Activated naive CD8-positive, alpha-beta T cell treated with anti-CD3 and anti-CD28 coated beads, Interleukin-2, amount 10 ng/mL, durations not matched to agents 7 days and 5 days (primary cell): ENCODE data around the gene CFAP45. TPM values are rescaled to one million over a fixed set of nuclear protein-coding genes. Genes with fewer than 3 reads are reported as not detected.
A peak's percentile ranks its signal among the peaks of the same experiment; 100 is the strongest.
"Not testable (repeated sequence)": the region's sequence is repeated elsewhere in the genome, so short reads cannot be mapped to it uniquely, and the experiment has no call there.

Experiments used
- ATAC-seq: fragments of 150-1000 bp; cut with Tn5 transposase; one replicate; pipeline ENCODE4 v1.10.0; 2021; ENCODE audit warnings: low read depth, moderate library complexity
- POLR2A ChIA-PET: fragments of 350-600 bp; sonication (Branson Sonifier 250); formaldehyde crosslinking; loops from one replicate; lab custom pipeline; 2021; ENCODE audit warnings: antibody characterized with exemption; lab: Charles Lee
- DNase-seq: peaks from one replicate; pipeline ENCODE4 v3.0.0; 2021
- H3K27ac Mint-ChIP-seq: one replicate; pipeline ENCODE4 v1.8.0; 2022; ENCODE audit warnings: mild to moderate bottlenecking, mixed read lengths
- H3K27me3 Mint-ChIP-seq: one replicate; pipeline ENCODE4 v1.8.0; 2022; ENCODE audit warnings: mild to moderate bottlenecking, moderate library complexity, mixed read lengths
- H3K36me3 Mint-ChIP-seq: one replicate; pipeline ENCODE4 v1.8.0; 2021; ENCODE audit warnings: mild to moderate bottlenecking, mixed read lengths
- H3K4me1 Mint-ChIP-seq: one replicate; pipeline ENCODE4 v1.8.0; 2021; ENCODE audit warnings: mixed read lengths
- H3K4me3 Mint-ChIP-seq: one replicate; pipeline ENCODE4 v1.8.0; 2022; ENCODE audit warnings: mild to moderate bottlenecking, moderate library complexity, mixed read lengths
- H3K9me3 Mint-ChIP-seq: one replicate; pipeline ENCODE4 v1.8.0; 2021; ENCODE audit warnings: mixed read lengths
- total RNA-seq, 2 experiments: library from RNA; stranded (reverse); gene quantifications; one replicate each; pipeline ENCODE4 v1.2.3, GENCODE V29; 2021

The CFAP45 gene
- total RNA-seq, 2 experiments from 2014 or later = 1.3 to 1.6 TPM

GRCh38 chr1:159915571-159916241, 15.7 kb upstream of the CFAP45 start:
- H3K4me3 Mint-ChIP-seq = no peak overlapping the region
- H3K27ac Mint-ChIP-seq = peak overlapping the region; percentile 52
- no peak for ATAC-seq

DNA sequence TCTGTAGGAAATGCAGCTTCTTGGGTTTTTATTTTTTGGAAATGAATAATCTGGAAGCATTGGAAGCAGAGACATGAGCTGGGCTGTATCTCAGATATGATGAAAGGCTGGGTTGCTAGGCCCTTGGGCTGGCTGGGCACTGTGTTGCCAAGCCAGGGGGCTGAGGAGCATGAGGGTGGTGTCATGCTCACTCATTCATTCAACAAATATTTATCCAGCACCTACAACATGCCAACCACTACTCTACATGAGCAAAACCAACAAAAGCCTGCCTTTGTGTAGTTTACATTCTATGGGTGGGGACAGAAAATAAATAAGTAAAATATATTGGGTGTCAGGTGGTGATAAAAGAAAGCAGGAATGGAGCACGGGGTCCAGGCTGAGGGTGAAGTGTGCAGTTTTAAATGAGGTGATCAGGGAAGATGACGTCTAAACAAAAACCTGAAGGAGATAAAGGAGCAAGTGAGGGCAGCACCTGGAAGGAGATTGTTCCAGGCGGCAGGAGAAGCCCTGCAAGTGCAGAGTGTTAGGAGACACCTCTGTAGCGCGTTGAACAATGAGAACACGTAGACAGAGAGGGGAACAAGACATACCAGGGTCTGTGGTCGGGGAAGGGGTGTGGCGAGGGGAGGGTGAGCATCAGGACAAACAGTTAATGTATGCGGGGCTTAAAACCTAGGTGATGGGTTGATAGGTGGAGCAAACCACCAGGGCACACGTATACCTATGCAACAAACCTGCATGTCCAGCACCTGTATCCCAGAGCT, 14.5 kb upstream of the CFAP45 start:
- H3K9me3 Mint-ChIP-seq = no peaks in the 10 kb centered on the region
- ATAC-seq (no peak), DNase-seq (no peak)
- H3K36me3 Mint-ChIP-seq = peaks cover 25% of the 10 kb centered on the region
- POLR2A ChIA-PET = interaction anchor here (0.6 to 3.6 kb wide), 2 partner anchors 10 to 467 kb away, joined by 5 to 26 read pairs; partner anchors contain the start of gene TAGLN2
- peaks cover 59% of the 10 kb centered on the region for H3K4me1 Mint-ChIP-seq
- H3K27me3 Mint-ChIP-seq = no peaks in the 10 kb centered on the region
- peak overlapping the region; percentile 14 for H3K27ac Mint-ChIP-seq
- no peak overlapping the region for H3K4me3 Mint-ChIP-seq

More at GRCh38 chr1:159915571-159916241, 15.7 kb upstream of the CFAP45 start:
- POLR2A ChIA-PET = interaction anchor here (3.6 kb wide), 1 partner anchor 9 kb away, joined by 26 read pairs; the partner anchor contains the start of gene TAGLN2
- no peaks in the 10 kb centered on the region for H3K27me3 Mint-ChIP-seq
- peaks cover 56% of the 10 kb centered on the region for H3K4me1 Mint-ChIP-seq
- no peaks in the 10 kb centered on the region for H3K9me3 Mint-ChIP-seq
- no peak for DNase-seq
- H3K36me3 Mint-ChIP-seq = peaks cover 32% of the 10 kb centered on the region

DNA sequence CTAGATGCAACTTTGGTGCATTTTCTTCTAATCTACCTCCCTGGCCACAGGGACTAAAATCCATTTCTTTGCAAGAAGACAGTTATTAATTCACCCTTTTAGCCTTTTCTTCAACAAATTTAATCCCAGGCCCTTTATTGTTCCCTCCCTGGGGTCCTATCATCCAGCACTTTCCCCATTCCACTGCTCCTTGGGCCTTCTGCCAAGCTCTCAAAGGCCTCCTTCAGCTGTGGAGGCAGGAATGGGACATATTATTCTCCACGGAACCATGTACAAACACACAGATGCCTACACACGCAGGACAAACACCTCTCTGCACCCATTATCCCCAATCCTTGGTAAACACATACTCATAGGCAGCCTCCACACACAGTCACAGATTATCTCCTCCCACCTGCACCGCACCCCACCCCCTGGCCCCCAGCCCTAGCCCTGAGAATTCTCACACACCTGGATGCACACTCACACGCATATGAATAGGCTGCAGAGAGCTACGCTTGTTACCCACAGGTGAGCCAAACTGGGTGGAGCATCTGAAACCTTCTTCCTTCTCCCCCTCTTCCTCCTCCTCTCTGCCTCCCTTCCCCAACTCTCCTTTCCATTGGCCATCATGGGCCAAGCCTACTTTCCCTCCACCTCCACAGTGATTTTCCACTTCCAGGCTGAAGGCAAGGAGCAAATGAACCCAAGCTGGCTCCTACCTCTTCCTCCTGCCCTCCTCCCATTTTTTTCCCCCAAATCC, 13.7 kb upstream of the CFAP45 start:
- H3K27me3 Mint-ChIP-seq = no peaks in the 10 kb centered on the region

GRCh38 chr1:159911326-159912070, 11.5 kb upstream of the CFAP45 start:
- H3K4me1 Mint-ChIP-seq = peaks cover 54% of the 10 kb centered on the region
- POLR2A ChIA-PET = interaction anchor here (0.7 to 1.1 kb wide), 3 partner anchors 18 to 314 kb away, joined by 3 read pairs; partner anchors contain the start of gene DUSP23
- H3K27me3 Mint-ChIP-seq = no peaks in the 10 kb centered on the region

More for the DNA sequence above, 13.7 kb upstream of the CFAP45 start:
- H3K36me3 Mint-ChIP-seq = peaks cover 21% of the 10 kb centered on the region
- no peak overlapping the region for H3K4me3 Mint-ChIP-seq
- POLR2A ChIA-PET = interaction anchor here (3.6 kb wide), 1 partner anchor 11 kb away, joined by 26 read pairs; the partner anchor contains the start of gene TAGLN2
- H3K4me1 Mint-ChIP-seq = peaks cover 59% of the 10 kb centered on the region
- DNase-seq = no peak
- no peak for ATAC-seq
- H3K9me3 Mint-ChIP-seq = no peaks in the 10 kb centered on the region
- peak overlapping the region; percentile 55 for H3K27ac Mint-ChIP-seq

DNA sequence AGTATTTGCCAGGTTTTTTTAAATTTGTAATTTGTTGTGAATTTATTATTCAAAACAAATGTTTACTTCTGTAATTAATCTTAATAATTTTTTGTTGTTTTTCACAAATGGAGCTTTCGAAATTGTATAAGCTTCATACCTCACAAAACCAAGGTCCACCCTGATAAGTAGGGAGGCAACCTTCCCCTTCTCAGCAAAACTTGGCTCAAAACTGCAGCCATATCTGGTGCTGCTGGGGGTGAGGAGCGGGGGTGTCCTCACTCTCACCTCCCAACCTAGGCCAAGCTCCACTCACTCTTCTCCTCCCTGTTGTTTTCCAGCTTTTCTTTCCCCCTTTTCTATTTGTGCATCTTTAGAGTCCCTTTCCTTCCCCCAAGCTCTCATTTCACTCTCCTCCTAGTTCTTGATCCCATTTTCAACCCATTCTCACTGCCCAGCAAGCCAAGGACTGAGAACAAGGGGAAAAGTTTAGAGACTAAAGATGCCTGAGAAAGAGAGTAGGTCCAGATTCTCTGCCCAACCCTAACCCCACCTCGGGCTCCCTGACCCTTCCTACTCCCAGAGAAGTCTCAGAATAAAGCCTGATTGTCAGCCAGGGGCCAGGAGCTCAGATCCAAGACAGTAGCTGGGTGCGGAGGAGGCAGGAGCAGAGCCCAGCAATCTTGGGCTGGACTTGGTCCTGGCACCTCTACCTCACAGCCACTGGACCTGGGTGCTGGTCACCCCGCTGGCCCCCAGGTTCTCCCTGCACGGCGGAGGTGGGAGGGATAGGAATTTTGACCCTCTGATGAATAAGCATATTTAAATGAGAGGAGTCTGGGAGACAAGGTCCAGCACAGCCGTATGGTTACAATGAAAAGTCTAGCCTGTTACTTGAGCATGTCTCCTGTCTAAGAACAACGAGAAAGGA, 8.3 kb upstream of the CFAP45 start:
- peaks cover 40% of the 10 kb centered on the region for H3K4me1 Mint-ChIP-seq

More at GRCh38 chr1:159911326-159912070, 11.5 kb upstream of the CFAP45 start:
- Mint-ChIP-seq H3K36me3 (peaks cover 12% of the 10 kb centered on the region), H3K9me3 (no peaks in the 10 kb centered on the region), H3K4me3 (peak overlapping the region; percentile 63), H3K27ac (peak overlapping the region; percentile 90)
- peak; percentile 11 for ATAC-seq
- peak; percentile 48 for DNase-seq

GRCh38 chr1:159906960-159907359, 7.0 kb upstream of the CFAP45 start:
- Mint-ChIP-seq H3K4me3 (no peak overlapping the region), H3K36me3 (peaks cover 6% of the 10 kb centered on the region), H3K4me1 (peaks cover 30% of the 10 kb centered on the region), H3K27me3 (no peaks in the 10 kb centered on the region), H3K27ac (no peak overlapping the region), H3K9me3 (no peaks in the 10 kb centered on the region)
- POLR2A ChIA-PET = interaction anchor here (2.6 kb wide), 1 partner anchor 17 kb away, joined by 11 read pairs; the partner anchor contains the start of gene TAGLN2
- no peak for ATAC-seq
- DNase-seq = no peak

More for the DNA sequence above, 8.3 kb upstream of the CFAP45 start:
- no peak overlapping the region for H3K4me3 Mint-ChIP-seq
- H3K27me3 Mint-ChIP-seq = no peaks in the 10 kb centered on the region
- H3K27ac Mint-ChIP-seq = peak overlapping the region; percentile 6
- H3K9me3 Mint-ChIP-seq = no peaks in the 10 kb centered on the region
- DNase-seq = no peak
- POLR2A ChIA-PET = interaction anchor here (2.6 kb wide), 1 partner anchor 16 kb away, joined by 11 read pairs; the partner anchor contains the start of gene TAGLN2
- peaks cover 6% of the 10 kb centered on the region for H3K36me3 Mint-ChIP-seq
- no peak for ATAC-seq

- not testable (repeated sequence) for H3K36me3 Mint-ChIP-seq, H3K9me3 Mint-ChIP-seq, H3K27me3 Mint-ChIP-seq, H3K27ac Mint-ChIP-seq, ATAC-seq, H3K4me3 Mint-ChIP-seq, H3K4me1 Mint-ChIP-seq, DNase-seq
- POLR2A ChIA-PET = interaction anchor here (0.7 to 1.0 kb wide), 3 partner anchors 9 to 28 kb away, joined by 3 to 6 read pairs (median 3); no protein-coding TSS in a partner anchor
These were observed 4.1 kb upstream of the CFAP45 start for GRCh38 chr1:159904036-159904435.

DNA sequence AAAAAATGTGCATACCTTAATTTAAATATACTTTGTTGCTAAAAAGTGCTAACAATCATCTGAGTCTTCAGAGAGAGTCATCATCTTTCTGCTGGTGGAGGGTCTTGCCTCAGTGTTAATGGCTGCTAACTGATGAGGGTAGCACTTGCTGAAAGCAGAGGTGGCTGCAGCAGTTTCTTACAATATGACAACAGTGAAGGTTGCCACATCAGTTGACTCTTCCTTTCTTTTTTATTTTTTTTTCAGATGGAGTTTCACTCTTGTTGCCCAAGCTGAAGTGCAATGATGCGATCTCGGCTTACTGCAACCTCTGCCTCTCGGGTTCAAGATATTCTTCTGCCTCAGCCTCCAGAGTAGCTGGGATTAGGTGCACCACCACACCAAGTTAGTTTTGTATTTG, 2.6 kb upstream of the CFAP45 start:
- Mint-ChIP-seq H3K27me3 (peaks cover 7% of the 10 kb centered on the region), H3K4me3 (no peak overlapping the region), H3K36me3 (peaks cover 6% of the 10 kb centered on the region), H3K9me3 (no peaks in the 10 kb centered on the region), H3K4me1 (peaks cover 3% of the 10 kb centered on the region), H3K27ac (no peak overlapping the region)
- POLR2A ChIA-PET = no interaction called here
- ATAC-seq (no peak), DNase-seq (no peak)

DNA sequence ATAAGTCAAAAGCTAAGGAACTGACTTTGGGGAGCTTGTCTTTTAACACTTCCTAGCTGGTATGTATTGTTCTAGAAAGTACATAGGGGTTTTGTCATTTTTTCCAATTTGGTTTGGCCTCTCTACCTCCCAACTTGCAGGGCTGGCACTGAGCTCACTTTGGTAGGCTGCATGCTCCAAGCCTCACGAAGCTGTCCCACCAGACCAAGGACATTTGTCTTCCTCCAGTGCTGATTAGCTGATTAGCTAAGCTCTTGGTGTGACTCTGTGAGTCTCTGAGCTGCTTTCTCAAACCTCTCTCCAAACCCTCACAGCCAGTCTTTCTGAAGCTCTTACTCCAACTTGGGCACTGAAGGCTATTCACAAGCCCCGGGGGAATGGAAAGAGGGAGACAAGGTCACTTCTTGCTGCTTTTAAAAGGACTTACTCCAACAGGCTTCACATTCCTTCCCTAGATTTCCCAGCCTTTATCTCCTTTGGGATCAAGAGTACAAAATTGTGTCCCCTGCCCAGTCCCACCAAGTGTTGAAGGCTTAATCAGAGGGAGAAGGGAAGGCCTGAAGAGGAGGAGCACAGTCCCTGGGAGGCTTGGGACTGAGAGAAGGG, 893 bp upstream of the CFAP45 start:
- H3K9me3 Mint-ChIP-seq = no peaks in the 10 kb centered on the region
- POLR2A ChIA-PET = interaction anchor here (1.4 kb wide), 1 partner anchor 24 kb away, joined by 6 read pairs; the partner anchor contains the start of gene TAGLN2
- H3K27ac Mint-ChIP-seq = no peak overlapping the region

DNA sequence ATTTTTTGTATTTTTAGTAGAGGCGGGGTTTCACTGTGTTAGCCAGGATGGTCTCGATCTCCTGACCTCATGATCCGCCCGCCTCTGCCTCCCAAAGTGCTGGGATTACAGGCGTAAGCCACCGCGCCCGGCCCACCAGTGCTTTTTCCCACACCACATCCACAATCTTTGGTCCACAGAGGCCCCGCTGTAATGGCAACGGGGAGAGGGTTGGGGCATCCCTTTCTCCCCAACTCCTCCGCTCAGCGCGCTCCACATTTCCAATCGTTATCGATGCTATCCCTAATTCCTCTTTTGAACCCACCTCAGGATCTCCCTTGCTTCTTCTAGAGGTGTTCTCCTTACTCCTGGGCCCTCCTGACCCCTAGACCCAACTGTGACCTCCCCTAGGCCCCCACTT, 331 bp downstream of the CFAP45 start:
- not testable (repeated sequence) for H3K4me3 Mint-ChIP-seq, ATAC-seq, H3K27ac Mint-ChIP-seq, H3K4me1 Mint-ChIP-seq, DNase-seq, H3K36me3 Mint-ChIP-seq, H3K9me3 Mint-ChIP-seq
- POLR2A ChIA-PET = interaction anchor here (1.4 kb wide), 1 partner anchor 25 kb away, joined by 6 read pairs; the partner anchor contains the start of gene TAGLN2
- peaks cover 15% of the 10 kb centered on the region for H3K27me3 Mint-ChIP-seq

More for the DNA sequence above, 893 bp upstream of the CFAP45 start:
- peaks cover 3% of the 10 kb centered on the region for H3K36me3 Mint-ChIP-seq
- no peaks in the 10 kb centered on the region for H3K4me1 Mint-ChIP-seq
- H3K27me3 Mint-ChIP-seq = peaks cover 12% of the 10 kb centered on the region
- DNase-seq (no peak), ATAC-seq (no peak)
- no peak overlapping the region for H3K4me3 Mint-ChIP-seq

GRCh38 chr1:159898527-159898926, 1.4 kb downstream of the CFAP45 start:
- peaks cover 15% of the 10 kb centered on the region for H3K27me3 Mint-ChIP-seq
- no peaks in the 10 kb centered on the region for H3K4me1 Mint-ChIP-seq
- POLR2A ChIA-PET = no interaction called here
- no peaks in the 10 kb centered on the region for H3K36me3 Mint-ChIP-seq
- H3K4me3 Mint-ChIP-seq = no peak overlapping the region
- ATAC-seq (no peak), DNase-seq (no peak)
- no peaks in the 10 kb centered on the region for H3K9me3 Mint-ChIP-seq
- no peak overlapping the region for H3K27ac Mint-ChIP-seq
